NCI-H1105 treated with DMSO at 0.1 percent for 48 hours (cell line): ENCODE results near the gene SMAD3.

ENCODE experiments used
- DNase-seq: peaks from one replicate; lab custom pipeline; 2025; lab: John Stamatoyannopoulos, UW

SMAD3 gene

GRCh38 chr15:67097930-67098740, 32.7 kb downstream of the SMAD3 start:
- no peak for DNase-seq

GRCh38 chr15:67098768-67099282, 33.4 kb downstream of the SMAD3 start:
- no peak for DNase-seq

GRCh38 chr15:67100124-67100791, 34.9 kb downstream of the SMAD3 start:
- no peak for DNase-seq

- no peak for DNase-seq
Observed at GRCh38 chr15:67100801-67101581, 35.6 kb downstream of the SMAD3 start.

GRCh38 chr15:67101911-67102598, 36.7 kb downstream of the SMAD3 start:
- no peak for DNase-seq

GRCh38 chr15:67102599-67102929, 37.2 kb downstream of the SMAD3 start:
- no peak for DNase-seq

- DNase-seq = no peak
Observed at GRCh38 chr15:67103021-67103420, 37.6 kb downstream of the SMAD3 start.

- DNase-seq = no peak
Observed at GRCh38 chr15:67103432-67103831, 38.0 kb downstream of the SMAD3 start.

- DNase-seq = no peak
Observed at GRCh38 chr15:67103869-67104268, 38.5 kb downstream of the SMAD3 start.

GRCh38 chr15:67104510-67104909, 39.1 kb downstream of the SMAD3 start:
- DNase-seq = no peak

- no peak for DNase-seq
Observed at GRCh38 chr15:67105065-67105951, 39.9 kb downstream of the SMAD3 start.

GRCh38 chr15:67105991-67106763, 40.8 kb downstream of the SMAD3 start:
- no peak for DNase-seq

- no peak for DNase-seq
Observed at GRCh38 chr15:67106764-67107013, 41.3 kb downstream of the SMAD3 start.

- no peak for DNase-seq
Observed at GRCh38 chr15:67107014-67107812, 41.8 kb downstream of the SMAD3 start.

- no peak for DNase-seq
Observed at GRCh38 chr15:67108122-67108961, 42.9 kb downstream of the SMAD3 start.

GRCh38 chr15:67109141-67110034, 44.0 kb downstream of the SMAD3 start:
- DNase-seq = no peak

- no peak for DNase-seq
Observed at GRCh38 chr15:67110361-67110781, 45.0 kb downstream of the SMAD3 start.
